Measurements from ENCODE around the gene INSC. TPM values are rescaled to one million over a fixed set of nuclear protein-coding genes. Genes with fewer than 3 reads are reported as not detected.
"Not testable (repeated sequence)": the region's sequence is repeated elsewhere in the genome, so short reads cannot be mapped to it uniquely, and the experiment has no call there.

The INSC gene, protein sequence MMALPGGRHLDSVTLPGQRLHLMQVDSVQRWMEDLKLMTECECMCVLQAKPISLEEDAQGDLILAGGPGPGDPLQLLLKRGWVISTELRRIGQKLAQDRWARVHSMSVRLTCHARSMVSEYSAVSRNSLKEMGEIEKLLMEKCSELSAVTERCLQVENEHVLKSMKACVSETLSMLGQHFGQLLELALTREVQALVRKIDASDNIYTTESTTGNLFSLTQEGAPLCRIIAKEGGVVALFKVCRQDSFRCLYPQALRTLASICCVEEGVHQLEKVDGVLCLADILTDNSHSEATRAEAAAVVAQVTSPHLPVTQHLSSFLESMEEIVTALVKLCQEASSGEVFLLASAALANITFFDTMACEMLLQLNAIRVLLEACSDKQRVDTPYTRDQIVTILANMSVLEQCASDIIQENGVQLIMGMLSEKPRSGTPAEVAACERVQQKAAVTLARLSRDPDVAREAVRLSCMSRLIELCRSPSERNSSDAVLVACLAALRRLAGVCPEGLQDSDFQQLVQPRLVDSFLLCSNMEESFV
- not detected for polyA plus RNA-seq (2012; ENCODE audit: low read depth, missing spikeins)

DNA sequence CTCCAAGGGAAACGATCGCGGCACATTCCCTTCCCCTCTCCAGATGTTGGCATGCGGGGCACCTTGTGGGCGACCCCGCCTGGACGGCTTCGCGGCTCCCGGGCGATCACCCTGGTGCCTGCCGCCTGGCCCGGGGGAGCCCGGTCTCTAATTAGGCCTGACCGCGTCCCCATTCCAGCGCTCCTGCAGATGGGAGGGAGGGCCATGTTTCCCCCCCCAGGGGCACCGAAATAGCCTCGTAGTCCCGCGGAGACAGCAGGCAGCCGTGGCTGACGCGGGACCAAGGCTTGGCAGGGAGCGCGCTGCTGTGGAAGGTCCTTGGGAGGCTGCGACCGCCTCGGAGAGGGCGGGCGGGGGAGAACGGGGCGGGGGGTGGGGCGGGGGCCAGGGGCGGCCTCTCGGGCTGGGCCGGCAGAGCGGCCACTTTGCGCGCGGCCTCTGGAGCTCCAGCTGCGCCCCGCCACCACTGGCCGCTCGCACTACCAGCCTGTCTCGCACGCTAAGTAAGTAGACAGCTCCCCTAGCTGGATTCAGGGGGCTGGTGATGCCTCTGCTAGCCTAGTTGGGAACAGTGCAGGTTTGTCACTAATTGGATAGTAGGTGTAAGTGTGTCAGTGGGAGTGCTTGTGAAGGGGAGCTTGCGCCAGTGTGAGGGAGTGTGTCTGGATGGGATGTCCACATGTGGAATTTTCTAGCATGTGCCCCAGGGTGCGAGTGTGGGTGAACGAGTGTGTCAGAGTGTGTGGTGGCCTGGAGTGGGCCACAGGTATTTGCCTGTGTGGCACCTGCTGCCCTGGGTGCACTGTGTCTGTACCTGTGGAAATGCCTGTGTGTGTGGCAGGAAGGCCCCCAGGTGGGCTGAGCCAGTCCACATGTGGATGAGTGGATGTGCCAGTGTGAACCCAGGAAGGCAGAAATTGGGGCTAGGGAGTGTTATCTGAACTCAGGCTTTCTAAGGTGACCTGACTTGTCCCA is at the start of gene INSC:
INSC (plus strand) TSS at position 423 of the 975 bp plus-strand sequence. CDS start 34,252 bp downstream, outside the sequence.
- DNase-seq (ENCODE audit: insufficient read length, low spot score): no peak
- FAIRE-seq: peak; percentile 61
- TF ChIP-seq PAX5 (IDR thresholded peaks at IDR 0.05; ENCODE audit: insufficient read depth, low read length, severe bottlenecking): no peak
- TF ChIP-seq POU2F2 (IDR thresholded peaks at IDR 0.05; ENCODE audit: low read depth, low read length): no peak
- no peak for TF ChIP-seq TAF1 (IDR thresholded peaks at IDR 0.05; ENCODE audit: low read depth, low read length)
- no peak for TF ChIP-seq SPI1 (IDR thresholded peaks at IDR 0.05; ENCODE audit: low read depth, low read length)
- no peak for TF ChIP-seq POLR2A (IDR thresholded peaks at IDR 0.05; ENCODE audit: low read depth, low read length)
- no peak for TF ChIP-seq POLR2AphosphoS5 (IDR thresholded peaks at IDR 0.05; ENCODE audit: low read depth, low read length)

DNA sequence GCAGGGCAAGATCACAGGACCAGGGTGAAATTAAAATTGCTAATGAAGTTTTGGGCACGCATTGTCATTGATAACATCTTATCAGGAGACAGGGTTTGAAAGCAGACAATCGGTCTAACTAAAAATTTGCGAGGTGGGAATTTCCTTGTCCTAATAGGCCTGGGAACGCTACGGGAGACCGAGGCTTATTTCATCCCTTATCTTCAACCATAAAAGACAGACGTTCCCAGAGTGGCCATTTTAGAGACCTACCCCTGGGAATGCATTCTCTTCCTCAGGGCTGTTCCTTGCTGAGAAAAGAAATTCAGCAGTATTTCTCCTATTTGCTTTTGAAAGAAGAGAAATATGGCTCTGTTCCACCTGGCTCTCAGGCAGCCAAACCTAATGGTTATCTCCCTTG is 45.0 kb upstream of the INSC start:
- DNase-seq (ENCODE audit: insufficient read length, low spot score); FAIRE-seq: not testable (repeated sequence)

DNA sequence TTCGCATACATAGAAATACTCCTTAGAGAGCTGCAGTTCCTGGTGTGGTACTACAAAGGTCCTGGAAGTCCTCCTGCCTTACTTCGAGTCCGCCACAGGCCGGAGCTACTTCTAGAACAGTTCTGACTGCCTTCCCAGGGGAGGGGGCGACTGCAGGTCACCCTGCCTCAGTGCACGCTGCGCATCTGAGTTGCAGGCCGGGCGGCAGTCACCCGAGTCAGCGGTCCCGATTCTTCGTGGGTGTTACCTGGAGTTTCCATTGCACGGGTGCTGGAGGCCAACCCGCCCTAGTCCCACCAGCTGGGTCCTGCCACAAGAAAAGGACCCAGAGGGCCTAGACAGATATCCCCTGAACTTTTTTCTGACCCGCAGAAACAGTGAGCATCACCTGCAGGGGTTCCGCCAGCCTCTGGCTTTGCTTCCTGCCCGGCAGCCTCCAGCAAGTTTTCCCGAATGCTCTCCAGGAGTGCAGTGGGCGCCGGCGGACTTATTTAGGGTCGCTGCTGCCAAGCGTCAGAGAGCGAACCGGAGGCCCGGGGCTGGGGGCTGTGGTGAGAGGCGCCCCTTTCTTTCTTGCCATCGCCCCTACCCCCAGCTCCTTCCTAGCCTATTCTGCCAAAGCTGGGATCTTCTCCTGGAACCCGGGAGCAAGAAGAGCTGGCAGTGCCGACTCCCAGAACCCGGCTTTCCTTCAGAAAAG is 43.0 kb upstream of the INSC start:
- DNase-seq (ENCODE audit: insufficient read length, low spot score): no peak
- FAIRE-seq: no peak

DNA sequence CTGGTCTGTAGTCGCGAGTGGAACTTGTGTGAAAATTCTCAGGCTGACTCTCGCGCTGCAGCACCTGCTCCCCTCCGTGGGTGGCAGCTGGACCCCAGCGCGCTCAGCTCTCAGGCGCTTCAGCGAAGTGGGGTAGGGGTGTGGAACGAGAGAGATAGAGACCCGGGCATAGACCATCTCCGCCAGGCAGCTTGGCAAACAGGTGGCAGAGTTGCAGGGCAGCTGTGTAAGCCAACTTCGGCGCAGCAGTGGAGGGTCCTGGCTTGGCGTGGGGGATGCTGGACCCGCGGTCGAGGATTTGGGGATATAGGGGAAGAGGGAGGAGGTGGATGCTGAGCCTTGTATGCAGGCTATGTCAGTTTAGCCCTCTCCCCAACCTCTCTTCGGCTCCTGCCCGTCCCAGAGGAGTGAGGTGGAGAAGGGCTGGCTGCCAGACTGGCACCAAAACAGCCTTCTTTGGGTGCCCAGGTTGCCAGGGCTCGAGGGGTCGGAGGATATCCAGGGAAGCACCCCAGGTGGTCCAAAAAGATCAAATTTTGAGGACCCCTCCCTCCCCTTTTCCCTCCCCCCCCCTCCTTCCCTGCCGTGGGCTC is 42.1 kb upstream of the INSC start:
- DNase-seq (ENCODE audit: insufficient read length, low spot score) (no peak), FAIRE-seq (no peak)
- TF ChIP-seq POLR2AphosphoS5 (IDR thresholded peaks at IDR 0.05; ENCODE audit: low read depth, low read length): no peak
- TF ChIP-seq SPI1 (IDR thresholded peaks at IDR 0.05; ENCODE audit: low read depth, low read length): no peak
- no peak for TF ChIP-seq PAX5 (IDR thresholded peaks at IDR 0.05; ENCODE audit: insufficient read depth, low read length, severe bottlenecking)
- TF ChIP-seq TAF1 (IDR thresholded peaks at IDR 0.05; ENCODE audit: low read depth, low read length): no peak
- no peak for TF ChIP-seq POU2F2 (IDR thresholded peaks at IDR 0.05; ENCODE audit: low read depth, low read length)
- no peak for TF ChIP-seq POLR2A (IDR thresholded peaks at IDR 0.05; ENCODE audit: low read depth, low read length)

More for the DNA sequence above, 43.0 kb upstream of the INSC start:
- TF ChIP-seq POLR2AphosphoS5 (IDR thresholded peaks at IDR 0.05; ENCODE audit: low read depth, low read length): no peak
- no peak for TF ChIP-seq SPI1 (IDR thresholded peaks at IDR 0.05; ENCODE audit: low read depth, low read length)

DNA sequence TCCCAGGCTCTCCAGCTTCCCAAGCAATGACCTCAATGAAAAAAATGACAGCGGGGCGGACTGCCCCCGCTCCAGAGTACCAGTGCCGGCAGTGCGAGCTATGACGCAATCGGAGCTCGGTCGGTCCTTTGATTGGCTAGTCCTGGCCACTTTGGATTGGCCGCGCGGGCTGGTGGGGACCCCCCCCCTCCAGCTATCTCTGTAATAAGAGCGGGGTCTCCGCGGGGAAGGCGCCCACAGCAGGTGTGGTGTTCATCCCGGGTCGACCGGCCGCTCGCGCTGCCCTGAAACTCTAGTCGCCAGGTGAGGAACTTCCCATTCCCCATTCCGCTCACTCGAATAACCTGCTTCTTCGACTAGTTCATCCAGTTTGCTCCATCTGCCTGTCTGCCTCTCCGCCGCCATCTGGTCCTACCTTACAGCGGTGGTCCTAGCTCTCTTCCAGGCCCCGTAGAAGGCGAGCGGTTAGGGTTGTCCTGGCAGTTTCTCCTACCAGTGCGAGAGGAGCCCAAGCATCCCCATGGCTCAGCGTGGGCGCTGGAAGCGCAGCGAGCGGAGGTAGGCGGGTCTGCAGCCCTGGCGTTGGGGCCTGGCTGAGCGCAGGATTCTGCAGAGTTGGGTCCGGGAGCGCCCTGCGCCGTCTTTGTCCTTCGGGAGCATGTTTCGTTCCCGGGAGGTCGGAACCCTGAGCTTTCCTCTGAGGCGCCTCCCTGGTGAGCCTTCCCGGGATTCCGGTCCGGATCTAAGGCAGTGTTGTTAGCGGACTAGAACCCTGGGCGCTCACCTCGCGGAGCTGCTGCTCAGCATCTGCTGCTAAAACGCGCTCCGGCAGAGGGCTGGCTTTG is 41.1 kb upstream of the INSC start, which contains the start of gene CALCB:
CALCB (plus strand) TSS at position 233 of the 845 bp plus-strand sequence. CDS start 1,126 bp downstream, outside the sequence.
- DNase-seq (ENCODE audit: insufficient read length, low spot score): no peak

DNA sequence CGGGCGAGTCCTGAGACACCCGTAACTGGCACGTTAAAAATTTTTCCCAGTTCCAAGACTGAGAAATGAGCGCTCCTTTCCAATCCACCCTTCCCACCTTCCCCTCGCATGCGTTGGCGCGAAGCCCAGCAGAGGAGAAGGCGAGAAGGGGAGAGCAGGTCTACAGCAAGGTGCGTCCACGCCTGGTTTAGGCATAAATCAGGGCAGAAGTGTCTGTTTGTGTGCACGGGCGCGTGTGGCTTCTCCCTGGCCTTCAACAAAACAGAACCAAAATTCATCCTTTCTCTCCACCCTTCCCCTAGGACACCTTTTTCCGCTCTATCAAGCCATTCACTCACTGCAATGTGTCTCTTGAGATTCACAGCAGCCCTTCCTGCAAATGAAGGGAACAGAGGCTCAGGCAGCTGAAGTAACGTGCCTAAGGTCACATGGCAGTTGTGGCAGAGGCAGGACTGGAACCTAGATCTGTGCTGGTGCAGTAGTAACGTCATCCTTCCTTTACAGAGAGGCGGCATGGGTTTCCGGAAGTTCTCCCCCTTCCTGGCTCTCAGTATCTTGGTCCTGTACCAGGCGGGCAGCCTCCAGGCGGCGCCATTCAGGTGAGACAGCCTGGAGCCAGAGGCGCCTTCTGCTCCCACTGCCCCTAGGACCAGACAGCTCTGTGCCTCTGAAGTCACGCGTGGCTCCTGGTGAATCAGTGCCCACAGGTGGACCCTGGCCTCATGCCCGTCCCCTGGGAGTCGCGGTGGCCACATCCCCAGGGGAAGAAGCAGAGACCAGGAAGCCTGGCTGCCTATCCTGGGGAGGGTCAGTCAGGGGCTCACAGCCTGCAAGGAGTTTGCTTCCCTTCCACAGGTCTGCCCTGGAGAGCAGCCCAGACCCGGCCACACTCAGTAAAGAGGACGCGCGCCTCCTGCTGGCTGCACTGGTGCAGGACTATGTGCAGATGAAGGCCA is 40.2 kb upstream of the INSC start:
- peak; percentile 56 for DNase-seq (ENCODE audit: insufficient read length, low spot score)
- TF ChIP-seq POU2F2 (IDR thresholded peaks at IDR 0.05; ENCODE audit: low read depth, low read length): no peak
- FAIRE-seq: peak; percentile 92

More for the DNA sequence above, 41.1 kb upstream of the INSC start, which contains the start of gene CALCB:
- TF ChIP-seq SPI1 (IDR thresholded peaks at IDR 0.05; ENCODE audit: low read depth, low read length) (no peak), POLR2AphosphoS5 (IDR thresholded peaks at IDR 0.05; ENCODE audit: low read depth, low read length) (no peak), TAF1 (IDR thresholded peaks at IDR 0.05; ENCODE audit: low read depth, low read length) (no peak), POLR2A (IDR thresholded peaks at IDR 0.05; ENCODE audit: low read depth, low read length) (no peak), PAX5 (IDR thresholded peaks at IDR 0.05; ENCODE audit: insufficient read depth, low read length, severe bottlenecking) (no peak), POU2F2 (IDR thresholded peaks at IDR 0.05; ENCODE audit: low read depth, low read length) (no peak)
- no peak for FAIRE-seq

DNA sequence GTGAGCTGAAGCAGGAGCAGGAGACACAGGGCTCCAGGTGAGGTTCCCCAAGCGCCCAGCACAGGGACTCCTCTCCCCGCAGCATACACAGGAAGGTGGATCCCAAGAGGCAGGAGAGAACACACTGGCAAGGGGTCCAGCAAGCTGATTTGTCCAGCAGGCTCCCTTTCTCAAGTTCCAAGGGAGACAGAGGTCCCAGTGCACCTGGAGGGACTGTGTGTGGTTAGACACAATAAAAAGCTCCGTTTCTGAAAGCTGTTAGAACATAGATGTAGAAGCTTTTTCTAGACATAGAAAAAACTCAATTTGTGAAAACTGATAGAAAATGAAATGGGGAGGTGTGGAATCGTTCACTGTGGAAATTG is 39.6 kb upstream of the INSC start:
- no peak for DNase-seq (ENCODE audit: insufficient read length, low spot score)
- TF ChIP-seq TAF1 (IDR thresholded peaks at IDR 0.05; ENCODE audit: low read depth, low read length) (no peak), SPI1 (IDR thresholded peaks at IDR 0.05; ENCODE audit: low read depth, low read length) (no peak), PAX5 (IDR thresholded peaks at IDR 0.05; ENCODE audit: insufficient read depth, low read length, severe bottlenecking) (no peak), POLR2AphosphoS5 (IDR thresholded peaks at IDR 0.05; ENCODE audit: low read depth, low read length) (no peak), POU2F2 (IDR thresholded peaks at IDR 0.05; ENCODE audit: low read depth, low read length) (no peak), POLR2A (IDR thresholded peaks at IDR 0.05; ENCODE audit: low read depth, low read length) (no peak)
- no peak for FAIRE-seq

Data from GM12891 (cell line).